ELR (cell line): ENCODE results near the gene FRK.
"Not testable (repeated sequence)": the region's sequence is repeated elsewhere in the genome, so short reads cannot be mapped to it uniquely, and the experiment has no call there.

ENCODE experiments used
- DNase-seq: peaks from one replicate; pipeline ENCODE4 v3.0.0-alpha.2; 2015; ENCODE audit warnings: low read depth

Gene FRK

GRCh38 chr6:116004841-116005815 is 55.6 kb downstream of the FRK start:
- no peak for DNase-seq

- no peak for DNase-seq
Measured at GRCh38 chr6:116003668-116004067, 57.0 kb downstream of the FRK start.

- no peak for DNase-seq
Measured at GRCh38 chr6:116002756-116003155, 57.9 kb downstream of the FRK start.

- no peak for DNase-seq
Measured at GRCh38 chr6:115999235-115999634, 61.5 kb downstream of the FRK start.

GRCh38 chr6:115997990-115998585 is 62.6 kb downstream of the FRK start:
- no peak for DNase-seq

- no peak for DNase-seq
Measured at GRCh38 chr6:115986026-115986425, 74.7 kb downstream of the FRK start.

- no peak for DNase-seq
Measured at GRCh38 chr6:115984809-115985208, 75.9 kb downstream of the FRK start.

GRCh38 chr6:115983998-115984397 is 76.7 kb downstream of the FRK start:
- no peak for DNase-seq

GRCh38 chr6:115982453-115982852 is 78.2 kb downstream of the FRK start:
- no peak for DNase-seq

GRCh38 chr6:115977220-115977619 is 83.5 kb downstream of the FRK start:
- no peak for DNase-seq

- no peak for DNase-seq
Measured at GRCh38 chr6:115976321-115976870, 84.3 kb downstream of the FRK start.

GRCh38 chr6:115972679-115973078 is 88.0 kb downstream of the FRK start:
- peak; percentile 8 for DNase-seq

- DNase-seq: no peak
Measured at GRCh38 chr6:115971785-115972184, 88.9 kb downstream of the FRK start.

GRCh38 chr6:115969930-115970273 is 90.8 kb downstream of the FRK start:
- peak; percentile 18 for DNase-seq

GRCh38 chr6:115969207-115969929 is 91.3 kb downstream of the FRK start:
- no peak for DNase-seq

GRCh38 chr6:115960286-115960685 is 100.4 kb downstream of the FRK start:
- not testable (repeated sequence) for DNase-seq

GRCh38 chr6:115958958-115959357 is 101.7 kb downstream of the FRK start:
- no peak for DNase-seq

- DNase-seq: no peak
Measured at GRCh38 chr6:115954740-115955139, 106.0 kb downstream of the FRK start.

GRCh38 chr6:115948751-115949150 is 111.9 kb downstream of the FRK start:
- no peak for DNase-seq

- DNase-seq: no peak
Measured at GRCh38 chr6:115947966-115948541, 112.6 kb downstream of the FRK start.

- no peak for DNase-seq
Measured at GRCh38 chr6:115945812-115946211, 114.9 kb downstream of the FRK start.

- no peak for DNase-seq
Measured at GRCh38 chr6:115945306-115945705, 115.4 kb downstream of the FRK start.
